Thymus (tissue), 11 donors: Measurements from ENCODE around the gene ADIRF. TPM values are rescaled to one million over a fixed set of nuclear protein-coding genes. Genes with fewer than 3 reads are reported as not detected.
A peak's percentile ranks its signal among the peaks of the same experiment; 100 is the strongest.

Experiments used
- DNase-seq, 9 donors: peaks; one replicate each; pipeline ENCODE4 v3.0.0-alpha.2; 2013; ENCODE audit warnings: low spot score in 9 of 9, low read depth in 6 of 9, missing footprints in 1 of 9
- H3K27ac ChIP-seq, 2 donors: one replicate each; pipeline ENCODE4 v1.5.1; 2013; ENCODE audit warnings: control low read depth in 1 of 2, low read depth in 1 of 2, low read length in 1 of 2, mild to moderate bottlenecking in 1 of 2, moderate library complexity in 1 of 2
- H3K27me3 ChIP-seq, 2 donors: one replicate each; pipeline ENCODE4 v1.5.1; 2013; ENCODE audit warnings: low read length in 1 of 2; ENCODE audit not compliant: control insufficient read depth in 2 of 2, insufficient read depth in 1 of 2
- H3K36me3 ChIP-seq, 2 donors: one replicate each; pipeline ENCODE4 v1.5.1; 2013; ENCODE audit warnings: low read length in 1 of 2, mild to moderate bottlenecking in 1 of 2, moderate library complexity in 1 of 2; ENCODE audit not compliant: control insufficient read depth in 2 of 2, insufficient read depth in 2 of 2
- H3K4me1 ChIP-seq, 2 donors: one replicate each; pipeline ENCODE4 v1.5.1; 2013; ENCODE audit warnings: low read length in 2 of 2; ENCODE audit not compliant: control insufficient read depth in 2 of 2, insufficient read depth in 2 of 2
- H3K4me3 ChIP-seq, 2 donors: one replicate each; pipeline ENCODE4 v1.5.1; 2013; ENCODE audit warnings: low read length in 2 of 2, control low read depth in 1 of 2, mild to moderate bottlenecking in 1 of 2
- H3K9me3 ChIP-seq, 2 donors: one replicate each; pipeline ENCODE4 v1.5.1; 2013; ENCODE audit warnings: low read length in 1 of 2, mild to moderate bottlenecking in 1 of 2; ENCODE audit not compliant: control insufficient read depth in 2 of 2, insufficient read depth in 1 of 2
- WGBS: extraction: QIAGEN DNeasy Blood & Tissue Kit; methylation state at CpG from one replicate; pipeline ENCODE4 v1.1.7; 2013; 5-methylcytosine and 5-hydroxymethylcytosine counted together
- polyA plus RNA-seq: library from polyadenylated mRNA; stranded (reverse); fragments of 200-250 nt; gene quantifications from one replicate; pipeline ENCODE4 v1.2.3, GENCODE V29; 2013
- total RNA-seq: library from RNA; stranded (reverse); fragments of 120-200 nt; gene quantifications from one replicate; pipeline ENCODE4 v1.2.4, GENCODE V29; 2013
- donor health status: healthy.

Gene ADIRF
- total and polyA plus RNA-seq, 2 donors, result 23.8 to 196 TPM

GRCh38 chr10:86958116-86958900, 10.0 kb upstream of the ADIRF start, which contains the start of gene SNCG:
Gene SNCG (plus strand): TSS chr10:86958599. CDS start chr10:86958698, 99 bp downstream.
- Histone ChIP-seq H3K27ac (no peak within 1 kb of the TSS), H3K9me3 (no peaks in the 10 kb centered on the region), H3K4me1 (peaks cover 0 to 7% of the 10 kb centered on the region in 2 donors), H3K36me3 (no peaks in the 10 kb centered on the region), H3K4me3 (no peak within 1 kb of the TSS), H3K27me3 (peaks cover 0 to 8% of the 10 kb centered on the region in 2 donors)
- DNase-seq, result no peak
- 72% methylated on average over 22 of the region's 22 CpGs for WGBS

- Histone ChIP-seq H3K27ac (no peak overlapping the region), H3K4me1 (peaks cover 0 to 7% of the 10 kb centered on the region in 2 donors), H3K4me3 (no peak overlapping the region), H3K36me3 (no peaks in the 10 kb centered on the region), H3K27me3 (peaks cover 0 to 8% of the 10 kb centered on the region in 2 donors), H3K9me3 (no peaks in the 10 kb centered on the region)
- WGBS, result 74% methylated on average over 16 of the region's 16 CpGs
- no peak for DNase-seq
These were observed 9.2 kb upstream of the ADIRF start for GRCh38 chr10:86958901-86959736.

- Histone ChIP-seq H3K4me3 (no peak overlapping the region), H3K36me3 (no peaks in the 10 kb centered on the region), H3K27me3 (peaks cover 0 to 8% of the 10 kb centered on the region in 2 donors), H3K4me1 (peaks cover 0 to 7% of the 10 kb centered on the region in 2 donors), H3K27ac (no peak overlapping the region), H3K9me3 (no peaks in the 10 kb centered on the region)
- 93% methylated on average over 2 of the region's 2 CpGs for WGBS
- no peak for DNase-seq
These were observed 8.6 kb upstream of the ADIRF start for GRCh38 chr10:86959737-86960002.

GRCh38 chr10:86960003-86960862, 8.0 kb upstream of the ADIRF start:
- peak in 1 of 9 donors; percentile 26 for DNase-seq
- 88% methylated on average over 37 of the region's 37 CpGs for WGBS
- H3K36me3 ChIP-seq, result no peaks in the 10 kb centered on the region
- no peaks in the 10 kb centered on the region for H3K9me3 ChIP-seq
- H3K27me3 ChIP-seq, result peaks cover 0 to 7% of the 10 kb centered on the region in 2 donors
- peaks cover 0 to 5% of the 10 kb centered on the region in 2 donors for H3K4me1 ChIP-seq
- no peak overlapping the region for H3K4me3 ChIP-seq
- H3K27ac ChIP-seq, result no peak overlapping the region

- H3K4me1 ChIP-seq, result peaks cover 0 to 7% of the 10 kb centered on the region in 2 donors
- H3K27ac ChIP-seq, result no peak overlapping the region
These were observed 7.3 kb upstream of the ADIRF start for GRCh38 chr10:86960863-86961434.

GRCh38 chr10:86961481-86962091, 6.7 kb upstream of the ADIRF start:
- H3K27ac ChIP-seq, result no peak overlapping the region
- H3K27me3 ChIP-seq, result peaks cover 0 to 6% of the 10 kb centered on the region in 2 donors
- H3K4me3 ChIP-seq, result no peak overlapping the region
- H3K4me1 ChIP-seq, result peaks cover 0 to 13% of the 10 kb centered on the region in 2 donors
- 96% methylated on average over 12 of the region's 12 CpGs for WGBS
- no peaks in the 10 kb centered on the region for H3K9me3 ChIP-seq
- no peak for DNase-seq
- no peaks in the 10 kb centered on the region for H3K36me3 ChIP-seq

More at GRCh38 chr10:86960863-86961434, 7.3 kb upstream of the ADIRF start:
- no peak for DNase-seq
- no peaks in the 10 kb centered on the region for H3K9me3 ChIP-seq
- no peaks in the 10 kb centered on the region for H3K36me3 ChIP-seq
- H3K27me3 ChIP-seq, result peaks cover 0 to 5% of the 10 kb centered on the region in 2 donors
- 91% methylated on average over 9 of the region's 9 CpGs for WGBS
- H3K4me3 ChIP-seq, result no peak overlapping the region

- Histone ChIP-seq H3K36me3 (no peaks in the 10 kb centered on the region), H3K9me3 (no peaks in the 10 kb centered on the region), H3K4me1 (peaks cover 0 to 19% of the 10 kb centered on the region in 2 donors), H3K27ac (no peak overlapping the region), H3K27me3 (peaks cover 1 to 14% of the 10 kb centered on the region in 2 donors), H3K4me3 (no peak overlapping the region)
- no peak for DNase-seq
- WGBS, result 92% methylated on average over 7 of the region's 7 CpGs
These were observed 5.9 kb upstream of the ADIRF start for GRCh38 chr10:86962136-86962980.

GRCh38 chr10:86962981-86963310, 5.3 kb upstream of the ADIRF start:
- no peaks in the 10 kb centered on the region for H3K36me3 ChIP-seq
- H3K9me3 ChIP-seq, result no peaks in the 10 kb centered on the region
- H3K27me3 ChIP-seq, result peaks cover 6 to 17% of the 10 kb centered on the region in 2 donors
- 94% methylated on average over 7 of the region's 7 CpGs for WGBS
- no peak overlapping the region for H3K4me3 ChIP-seq
- H3K4me1 ChIP-seq, result peaks cover 0 to 20% of the 10 kb centered on the region in 2 donors
- DNase-seq, result no peak
- no peak overlapping the region for H3K27ac ChIP-seq
